Measurements from ENCODE around the gene FNDC5.

FNDC5 gene

DNA sequence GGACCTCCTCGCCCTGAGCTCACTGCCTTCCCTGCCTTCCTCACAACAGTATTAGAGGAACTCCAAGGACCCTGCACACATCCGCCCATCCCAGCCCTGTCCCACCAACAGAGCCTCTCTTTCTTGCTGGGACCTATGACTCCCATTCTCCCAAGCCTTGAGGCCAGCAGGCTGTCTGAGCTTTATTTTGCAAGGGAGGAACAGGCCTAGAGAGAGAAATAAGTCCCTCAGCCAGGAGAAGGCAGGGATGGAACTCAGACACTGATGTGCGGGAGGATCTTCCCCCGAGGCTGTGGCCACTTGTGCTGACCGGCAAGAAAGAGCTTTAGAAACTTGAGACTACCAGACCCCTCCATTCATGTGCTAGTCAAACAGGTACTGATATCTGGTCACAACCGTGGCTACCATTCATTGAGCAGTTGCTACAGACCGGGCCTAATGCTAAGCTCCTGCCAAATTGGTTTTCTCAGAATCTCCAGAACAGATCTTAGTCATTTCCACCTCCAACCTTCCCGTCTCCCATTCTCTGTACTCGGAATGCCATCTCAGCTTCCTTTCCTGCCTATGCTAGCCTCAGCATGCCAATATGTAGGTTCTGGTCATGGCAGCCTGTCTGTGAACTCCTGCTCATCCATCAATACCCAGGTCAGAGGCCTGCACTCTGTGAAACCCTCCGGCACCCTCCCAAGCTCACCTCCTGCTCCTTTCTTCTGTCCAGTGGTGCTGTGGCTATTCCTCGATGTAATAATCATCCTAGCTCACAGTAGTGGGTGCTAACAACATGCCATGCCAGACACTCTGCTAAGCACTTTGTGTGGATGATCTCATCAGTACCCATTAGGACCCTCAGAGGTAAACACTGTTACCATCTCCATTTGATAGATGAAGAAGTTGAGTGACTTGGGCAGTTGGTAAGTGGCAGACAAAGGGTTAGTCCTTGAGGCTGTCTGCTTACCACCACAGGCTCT lies 26.7 kb upstream of the FNDC5 start:
- no peak for DNase-seq

- no peak for DNase-seq
Measured at GRCh38 chr1:32896451-32896850, 25.7 kb upstream of the FNDC5 start.

GRCh38 chr1:32895325-32896215 lies 24.9 kb upstream of the FNDC5 start:
- no peak for DNase-seq

- DNase-seq = no peak
Measured at GRCh38 chr1:32894681-32895080, 24.0 kb upstream of the FNDC5 start.

DNA sequence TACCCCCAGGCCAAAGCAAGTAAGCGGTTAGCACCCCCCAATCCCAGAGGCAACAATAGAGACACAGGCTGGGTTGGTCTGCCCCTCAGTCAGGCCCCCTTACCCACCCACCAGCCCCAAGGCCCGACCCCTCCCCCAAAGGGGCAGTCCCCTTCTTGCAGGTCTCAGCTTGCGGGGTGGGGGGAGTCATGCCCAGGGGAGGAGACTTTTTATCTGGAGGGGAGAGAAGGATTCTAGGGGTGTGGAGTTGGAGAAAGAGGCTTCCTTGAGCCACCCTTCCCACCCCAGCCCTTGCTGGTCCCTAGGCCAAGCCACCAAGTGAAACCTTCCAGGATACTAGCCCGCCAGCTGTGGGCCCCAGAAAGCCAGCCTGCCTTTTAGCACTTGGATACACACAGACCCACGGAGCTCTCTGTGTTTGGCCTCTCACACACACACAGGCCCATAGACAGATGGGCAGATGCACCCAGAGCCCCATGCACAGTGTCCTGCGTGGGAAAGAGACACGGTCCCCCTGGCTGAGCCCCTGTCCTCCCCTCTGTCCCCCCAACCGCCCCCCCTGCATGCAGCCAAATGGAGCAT lies 23.4 kb upstream of the FNDC5 start:
- no peak for DNase-seq

DNA sequence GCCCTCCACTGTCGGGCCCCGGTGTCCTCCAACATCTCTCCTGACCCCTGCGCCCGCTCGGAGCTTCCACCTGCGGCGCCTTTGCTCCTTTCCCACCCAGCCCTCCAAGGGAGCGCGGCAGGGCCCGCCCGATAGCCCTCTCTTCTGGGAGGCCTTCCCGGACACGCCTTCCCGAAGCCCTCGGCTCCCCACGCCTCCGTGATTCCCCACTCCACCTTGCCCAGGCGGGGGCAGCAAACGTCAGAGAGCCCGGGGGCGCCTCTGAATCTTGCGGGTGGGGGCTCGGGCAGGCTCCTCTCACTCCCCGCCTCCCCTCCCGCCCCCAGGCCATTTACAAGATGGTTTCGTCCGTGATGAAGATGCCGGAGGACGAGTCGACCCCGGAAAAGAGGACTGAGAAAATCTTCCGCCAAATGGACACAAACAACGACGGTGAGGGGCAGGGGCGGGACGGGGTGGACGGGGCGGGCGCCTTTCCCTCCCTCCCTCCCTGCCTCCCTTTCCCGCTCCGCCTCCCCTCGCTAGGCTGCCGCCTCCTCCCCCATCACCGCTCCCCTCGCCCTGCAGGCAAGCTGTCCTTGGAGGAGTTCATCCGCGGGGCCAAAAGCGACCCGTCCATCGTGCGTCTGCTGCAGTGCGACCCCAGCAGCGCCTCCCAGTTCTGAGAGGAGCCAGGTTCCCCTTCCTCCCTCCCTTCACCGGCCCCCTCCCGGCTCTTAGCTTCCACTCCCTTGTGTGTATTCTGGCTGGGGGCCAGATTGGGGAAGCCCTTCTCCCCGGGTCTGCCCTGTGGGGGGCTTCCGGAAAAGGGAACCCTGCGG lies 22.7 kb upstream of the FNDC5 start:
- no peak for DNase-seq

DNA sequence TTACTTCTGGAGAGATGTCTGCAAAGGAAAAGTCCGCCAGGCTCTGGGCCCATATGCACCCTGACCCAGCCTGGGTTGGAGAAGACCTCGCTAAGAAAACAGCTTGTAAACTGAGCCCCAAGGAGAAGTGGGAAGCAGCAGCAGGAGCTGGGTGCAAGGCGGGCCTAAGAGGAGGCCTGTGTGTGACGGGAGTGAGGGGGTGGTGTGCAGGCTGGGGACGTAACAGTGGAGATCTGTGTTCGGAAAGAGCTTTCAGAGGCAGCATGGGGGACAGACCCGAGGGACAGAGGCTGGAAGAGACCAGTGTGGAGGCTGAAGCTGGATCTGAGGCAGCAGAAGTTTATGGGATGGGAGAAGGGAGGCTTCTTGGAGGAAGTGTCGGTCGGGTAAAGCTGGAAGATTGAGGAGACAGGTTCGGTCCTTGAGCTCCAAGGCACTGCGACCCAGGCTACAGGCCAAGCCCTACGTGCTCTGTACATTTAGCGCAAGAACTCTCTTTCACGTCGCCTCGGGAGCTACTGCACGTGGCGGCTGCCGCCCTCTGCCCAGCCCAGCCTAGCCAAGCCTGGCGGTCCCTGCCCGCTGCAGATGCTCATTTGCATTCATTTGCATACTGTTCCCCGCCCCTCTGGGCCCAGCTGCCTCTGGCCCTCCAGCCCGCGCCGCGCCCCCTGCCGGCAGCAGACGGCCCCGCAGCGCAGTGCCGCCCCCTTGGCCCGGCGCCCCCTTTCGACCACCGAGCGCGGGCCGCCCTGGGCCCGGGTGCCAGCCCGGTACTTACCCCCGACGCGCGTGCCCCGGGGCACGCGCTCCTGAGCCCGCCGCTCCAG lies 21.9 kb upstream of the FNDC5 start:
- DNase-seq = no peak

DNA sequence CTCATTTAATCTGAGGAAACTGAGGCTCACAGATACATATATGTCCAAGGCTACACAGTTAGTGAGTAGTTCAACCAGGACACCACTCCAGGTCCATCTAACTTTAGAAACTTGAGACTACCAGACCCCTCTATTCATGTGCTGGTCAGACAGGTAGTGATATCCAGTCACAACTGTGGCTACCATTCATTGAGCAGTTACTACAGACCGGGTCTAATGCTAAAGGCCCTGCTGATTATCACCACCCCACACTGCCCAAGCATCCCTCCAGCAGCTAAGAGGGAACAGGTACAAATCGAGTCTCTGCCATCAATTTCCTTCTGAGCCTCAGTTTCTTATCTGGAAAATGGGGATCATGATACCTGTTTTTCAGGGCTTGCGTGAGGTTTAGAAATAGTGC lies 20.9 kb upstream of the FNDC5 start:
- DNase-seq = no peak

- no peak for DNase-seq
Measured at GRCh38 chr1:32891241-32891570, 20.5 kb upstream of the FNDC5 start.

DNA sequence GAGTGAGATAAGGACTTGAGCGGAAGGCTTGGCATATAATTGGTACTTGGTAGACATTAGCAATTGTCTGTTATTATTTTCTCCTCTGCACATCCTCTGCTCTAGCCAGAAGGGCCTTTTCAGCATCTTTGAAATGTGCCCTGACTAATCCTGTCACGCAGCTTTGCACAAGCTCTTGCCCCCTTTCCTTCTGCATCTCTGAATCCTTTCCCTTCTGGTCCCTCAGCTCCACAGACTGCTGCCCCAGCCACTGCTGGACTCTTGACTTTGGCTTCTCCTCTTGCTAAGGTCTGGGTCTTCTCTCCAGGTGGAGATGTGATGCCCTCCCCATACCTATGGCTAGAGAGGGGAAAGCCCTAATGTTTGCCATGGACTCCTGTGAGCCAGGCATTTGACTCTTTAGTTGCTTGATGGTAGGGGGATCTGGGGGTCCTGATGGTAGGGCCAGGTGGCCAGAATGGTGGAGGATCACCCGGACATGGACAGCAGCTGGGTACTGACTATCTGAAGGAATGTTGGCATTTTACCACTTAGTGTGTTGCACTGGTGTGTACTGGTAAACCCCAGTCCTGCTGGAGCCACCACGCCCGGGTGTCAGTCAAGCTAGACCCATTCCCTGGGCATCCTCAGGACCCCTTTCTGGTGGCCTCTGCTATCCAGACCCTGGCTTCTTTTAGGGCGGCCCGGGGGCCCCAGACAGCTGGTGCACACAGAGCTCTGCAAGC lies 20.0 kb upstream of the FNDC5 start:
- no peak for DNase-seq

DNA sequence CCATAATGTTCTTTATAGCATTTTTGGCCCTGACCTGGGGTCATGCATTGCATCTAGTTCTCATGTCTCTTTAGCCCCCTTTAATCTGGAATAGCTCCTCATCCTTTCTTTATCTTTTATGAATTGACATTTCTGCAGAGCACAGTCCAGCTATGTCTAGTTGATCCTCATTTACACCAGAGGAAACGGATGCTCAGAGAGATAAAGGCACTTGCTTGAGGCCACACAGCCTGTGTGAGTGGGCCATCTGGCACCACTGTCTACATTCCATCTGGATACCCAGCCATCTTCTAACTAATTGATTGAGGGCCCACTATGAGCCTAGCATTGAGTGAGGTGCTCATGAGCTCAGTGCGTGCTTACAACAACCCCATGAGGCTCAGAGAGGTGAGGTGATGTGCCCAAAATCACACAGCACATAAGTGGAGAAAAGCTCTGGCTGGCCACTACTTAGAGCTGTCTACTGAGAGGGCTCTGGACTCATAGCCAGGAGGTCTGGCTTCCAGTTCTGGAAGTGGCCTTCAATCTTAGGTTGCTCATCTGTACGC lies 19.1 kb upstream of the FNDC5 start:
- DNase-seq = no peak

DNA sequence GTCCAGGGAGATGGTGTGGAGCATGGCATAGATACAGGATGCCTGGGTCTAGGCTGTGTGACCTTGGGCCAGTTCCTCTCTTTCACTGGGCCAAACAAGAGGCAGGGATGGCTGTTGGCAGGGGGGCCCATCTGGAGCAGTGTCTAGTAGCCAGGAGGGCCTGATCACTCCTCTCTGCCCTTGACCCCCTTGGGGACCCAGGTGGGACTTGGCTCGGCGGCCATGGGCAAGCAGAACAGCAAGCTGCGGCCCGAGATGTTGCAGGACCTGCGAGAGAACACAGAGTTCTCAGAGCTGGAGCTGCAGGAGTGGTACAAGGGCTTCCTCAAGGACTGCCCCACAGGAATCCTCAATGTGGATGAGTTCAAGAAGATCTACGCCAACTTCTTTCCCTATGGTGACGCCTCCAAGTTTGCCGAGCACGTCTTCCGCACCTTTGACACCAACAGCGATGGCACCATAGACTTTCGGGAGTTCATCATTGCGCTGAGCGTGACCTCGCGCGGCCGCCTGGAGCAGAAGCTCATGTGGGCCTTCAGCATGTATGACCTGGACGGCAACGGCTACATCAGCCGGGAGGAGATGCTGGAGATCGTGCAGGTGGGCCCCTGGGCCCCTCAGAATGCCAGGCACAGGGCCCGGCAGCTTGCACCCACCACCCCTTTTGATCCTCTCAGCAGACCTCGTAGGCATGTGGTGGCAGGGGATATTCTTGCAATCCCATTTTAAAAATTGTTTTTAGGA lies 18.1 kb upstream of the FNDC5 start:
- no peak for DNase-seq

GRCh38 chr1:32888134-32888533 lies 17.4 kb upstream of the FNDC5 start:
- DNase-seq = no peak

- DNase-seq = no peak
Measured at GRCh38 chr1:32887623-32888022, 16.9 kb upstream of the FNDC5 start.

GRCh38 chr1:32886828-32887414 lies 16.2 kb upstream of the FNDC5 start:
- no peak for DNase-seq

- DNase-seq = no peak
Measured at GRCh38 chr1:32886004-32886827, 15.5 kb upstream of the FNDC5 start, which contains the start of gene HPCA. Gene HPCA, plus strand, starts transcription at chr1:32886491. Its CDS starts 2,408 bp downstream, at chr1:32888899.

- DNase-seq = no peak
Measured at GRCh38 chr1:32885676-32886003, 14.9 kb upstream of the FNDC5 start.

- DNase-seq = no peak
Measured at GRCh38 chr1:32884726-32885125, 14.0 kb upstream of the FNDC5 start.

DNA sequence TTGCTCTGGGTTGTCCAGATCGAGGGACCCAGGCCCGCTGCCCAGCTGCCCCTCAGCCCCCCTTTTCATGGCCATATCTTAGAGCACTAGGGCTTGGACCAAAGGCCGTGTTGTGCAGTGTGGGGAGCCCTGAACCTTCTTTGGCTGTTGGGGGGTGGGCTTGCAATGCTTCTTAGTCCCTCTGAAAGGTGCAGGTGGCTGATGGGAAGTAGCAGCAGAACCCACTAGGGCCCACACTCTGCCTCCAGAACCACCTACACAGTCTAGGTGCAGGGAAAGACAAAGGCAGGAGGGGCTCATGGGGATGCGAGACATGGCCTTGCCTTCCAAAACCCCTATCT lies 13.3 kb upstream of the FNDC5 start:
- no peak for DNase-seq
